Right lobe of liver (tissue), 6 donors: ENCODE data around the gene ALG14. TPM values are rescaled to one million over a fixed set of nuclear protein-coding genes. Genes with fewer than 3 reads are reported as not detected.

Experiments used
- ATAC-seq, 4 donors: fragments of 200-7000 bp; cut with Tn5 transposase; one replicate each; pipeline ENCODE4 v1.9.1; 2020; ENCODE audit warnings: mild to moderate bottlenecking in 4 of 4, moderate library complexity in 4 of 4
- DNase-seq, 3 donors: peaks; one replicate each; pipeline ENCODE4 v3.0.0-alpha.2; 2020
- H3K27ac ChIP-seq, 3 donors: fragments of 200-600 bp; one replicate each; pipeline ENCODE4 v1.8.0; 2022
- H3K27me3 ChIP-seq, 2 donors: fragments of 200-600 bp; one replicate each; pipeline ENCODE4 v1.8.0; 2022
- H3K36me3 ChIP-seq, 4 donors: fragments of 200-600 bp; sonication (generic) in 1 of 4; one replicate each; pipeline versions ENCODE4 v1.5.1 to v1.8.0; 2017 to 2022; ENCODE audit warnings: control low read depth in 1 of 4
- H3K4me1 ChIP-seq, 4 donors: fragments of 200-600 bp; sonication (generic) in 1 of 4; one replicate each; pipeline versions ENCODE4 v1.5.1 to v1.8.0; 2017 to 2022; ENCODE audit warnings: control low read depth in 1 of 4
- H3K4me3 ChIP-seq, 3 donors: fragments of 200-600 bp; one replicate each; pipeline ENCODE4 v1.8.0; 2022
- H3K9me3 ChIP-seq, 4 donors: fragments of 200-600 bp; sonication (generic) in 1 of 4; one replicate each; pipeline versions ENCODE4 v1.5.1 to v1.8.0; 2017 to 2022; ENCODE audit warnings: control low read depth in 1 of 4
- POLR2A ChIP-seq: fragments of 450-650 bp; IDR thresholded peaks from one replicate; pipeline ENCODE4 v1.6.1; 2017; ENCODE audit warnings: antibody characterized with exemption, mild to moderate bottlenecking
- WGBS: methylation state at CpG from one replicate; pipeline ENCODE4 v1.1.6; 2018; ENCODE audit warnings: low coverage, low lambda C conversion rate; ENCODE audit not compliant: insufficient coverage; ENCODE audit errors: missing lambda C conversion rate; 5-methylcytosine and 5-hydroxymethylcytosine counted together
- intact Hi-C, 2 donors: fragments of 100-400 bp; cut with DNase I; formaldehyde crosslinking; loops; one replicate each; pipeline versions ENCODE4 v1.11.2 to v1.14.1; 2022
- total RNA-seq, 6 experiments: library from RNA; depleted of rRNA in 2 of 6; stranded (reverse); fragments of >200 nt in 2 of 6; fragmentation: NEBNext Ultra II Directional in 3 of 6; extraction: Animal tissue kit (Norgen Biotek cat#: 25700) in 3 of 6; gene quantifications; one replicate each; pipeline versions ENCODE4 v1.1.0 to v1.2.4, GENCODE V29; 2016 to 2023
- TF ChIP-seq, protein P1 (sequence below), 4 donors: fragments of 200-600 bp in 3 of 4; fragments of 450-650 bp in 1 of 4; IDR thresholded peaks; one replicate each; pipeline versions ENCODE4 v1.5.1 to v1.8.0; 2016 to 2022; ENCODE audit warnings: antibody characterized with exemption in 4 of 4, mild to moderate bottlenecking in 2 of 4
- donor health status: DM: no; HTN: yes; CAD: no.
- donor health status: DM: no; HTN: no; CAD: no.
- donor health status: DM: no; HTN: no; CAD: no.
- donor health status: DM: no; HTN: yes; CAD: no.
- donor health status: DM: no; HTN: yes; CAD: no.

The ALG14 gene
- total RNA-seq, 6 experiments from 2014 or later: 1.5 to 8.3 (median 5.0) TPM

DNA sequence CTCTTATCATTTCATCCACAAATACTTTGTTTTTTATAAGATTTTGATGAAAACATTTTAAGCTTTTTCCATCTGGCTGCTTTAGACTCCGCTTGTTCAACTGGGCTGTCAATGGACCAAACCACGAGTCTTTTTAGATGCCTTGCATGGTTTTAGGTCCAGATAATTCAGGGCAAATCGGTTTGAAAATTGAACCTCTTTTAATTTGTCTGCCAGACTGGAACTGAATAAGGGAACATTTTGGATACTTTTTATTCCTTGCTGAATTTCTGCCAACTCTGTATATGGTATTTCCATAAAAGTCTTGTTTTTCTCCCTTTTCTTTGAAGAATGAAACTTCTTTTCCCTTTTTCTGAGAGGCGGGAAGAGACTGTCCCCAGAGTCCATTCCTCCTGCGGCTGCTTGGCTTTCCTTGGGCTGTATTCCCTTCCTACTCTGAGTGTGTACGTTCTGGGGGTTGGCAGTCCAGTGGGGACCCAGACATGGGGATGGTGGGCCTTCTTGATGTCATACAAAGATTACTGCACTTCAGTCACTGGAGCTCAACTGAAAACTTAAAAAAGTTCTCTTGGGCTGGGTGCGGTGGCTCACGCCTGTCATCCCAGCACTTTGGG lies 99.3 kb downstream of the ALG14 start:
- Histone ChIP-seq H3K27me3 (no peaks in the 10 kb centered on the region), H3K9me3 (no peaks in the 10 kb centered on the region), H3K36me3 (no peaks in the 10 kb centered on the region), H3K4me1 (no peaks in the 10 kb centered on the region), H3K4me3 (no peak overlapping the region), H3K27ac (peak overlapping the region; percentile 17 to 47 (median 29))
- no peak for TF ChIP-seq POLR2A
- TF ChIP-seq, protein P1, sequence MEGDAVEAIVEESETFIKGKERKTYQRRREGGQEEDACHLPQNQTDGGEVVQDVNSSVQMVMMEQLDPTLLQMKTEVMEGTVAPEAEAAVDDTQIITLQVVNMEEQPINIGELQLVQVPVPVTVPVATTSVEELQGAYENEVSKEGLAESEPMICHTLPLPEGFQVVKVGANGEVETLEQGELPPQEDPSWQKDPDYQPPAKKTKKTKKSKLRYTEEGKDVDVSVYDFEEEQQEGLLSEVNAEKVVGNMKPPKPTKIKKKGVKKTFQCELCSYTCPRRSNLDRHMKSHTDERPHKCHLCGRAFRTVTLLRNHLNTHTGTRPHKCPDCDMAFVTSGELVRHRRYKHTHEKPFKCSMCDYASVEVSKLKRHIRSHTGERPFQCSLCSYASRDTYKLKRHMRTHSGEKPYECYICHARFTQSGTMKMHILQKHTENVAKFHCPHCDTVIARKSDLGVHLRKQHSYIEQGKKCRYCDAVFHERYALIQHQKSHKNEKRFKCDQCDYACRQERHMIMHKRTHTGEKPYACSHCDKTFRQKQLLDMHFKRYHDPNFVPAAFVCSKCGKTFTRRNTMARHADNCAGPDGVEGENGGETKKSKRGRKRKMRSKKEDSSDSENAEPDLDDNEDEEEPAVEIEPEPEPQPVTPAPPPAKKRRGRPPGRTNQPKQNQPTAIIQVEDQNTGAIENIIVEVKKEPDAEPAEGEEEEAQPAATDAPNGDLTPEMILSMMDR (IDR thresholded peaks at IDR 0.05): no peak
- ATAC-seq (no peak), DNase-seq (no peak)
- 96% methylated on average over 8 of the region's 8 CpGs for WGBS
- intact Hi-C loops: no loop called here

DNA sequence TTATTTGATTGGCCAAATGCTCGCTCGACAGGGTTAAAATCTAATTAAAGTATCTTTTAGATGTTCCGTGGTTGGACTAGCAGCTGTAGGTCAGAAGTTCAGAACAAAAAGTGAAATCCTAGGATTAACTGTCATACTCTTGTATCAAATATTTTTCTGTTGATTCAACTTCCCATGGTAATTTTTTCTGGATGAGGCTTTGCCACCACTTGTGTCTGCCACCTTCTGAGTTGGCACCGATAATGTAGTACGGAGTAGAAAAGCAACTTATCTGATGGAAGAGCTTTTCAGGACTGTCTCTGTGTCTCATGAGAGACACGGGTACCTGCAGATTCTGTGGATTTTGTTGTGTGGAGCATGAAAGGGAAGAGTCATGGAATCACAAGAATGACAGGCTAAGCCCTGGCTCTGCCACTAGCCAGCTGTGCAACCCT lies 101.2 kb downstream of the ALG14 start:
- Histone ChIP-seq H3K27ac (peak overlapping the region in 2 of 3 donors; percentile 7 to 22), H3K4me1 (no peaks in the 10 kb centered on the region), H3K9me3 (no peaks in the 10 kb centered on the region), H3K4me3 (no peak overlapping the region), H3K27me3 (no peaks in the 10 kb centered on the region), H3K36me3 (no peaks in the 10 kb centered on the region)
- TF ChIP-seq, protein P1 (IDR thresholded peaks at IDR 0.05): no peak
- TF ChIP-seq POLR2A: no peak
- peak; percentile 30 to 60 (median 38) for ATAC-seq
- WGBS: 58% methylated on average over 6 of the region's 6 CpGs
- intact Hi-C loops: no loop called here
- DNase-seq: no peak

DNA sequence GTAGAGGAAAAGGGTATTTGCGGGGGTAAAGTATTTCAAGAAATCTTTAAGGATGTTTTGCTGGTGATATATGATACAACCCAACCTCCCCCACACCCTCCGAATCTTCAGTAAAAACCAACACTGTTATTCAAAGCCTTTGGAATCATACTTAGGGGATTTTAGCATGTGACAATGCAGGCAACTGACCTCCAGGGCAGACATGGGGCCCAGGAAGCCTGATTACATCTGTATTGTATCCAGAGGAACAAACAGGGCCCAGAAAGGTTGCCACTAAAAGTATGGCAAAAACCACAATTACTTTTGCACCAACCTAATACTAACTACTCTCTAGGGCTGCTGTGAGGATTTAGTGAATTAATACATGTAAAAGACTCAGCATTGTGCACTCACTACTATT lies 102.0 kb downstream of the ALG14 start:
- no peak for ATAC-seq
- no peak for DNase-seq
- TF ChIP-seq POLR2A: no peak
- TF ChIP-seq, protein P1 (IDR thresholded peaks at IDR 0.05): no peak
- H3K27ac ChIP-seq: no peak overlapping the region
- no peaks in the 10 kb centered on the region for H3K9me3 ChIP-seq
- H3K27me3 ChIP-seq: no peaks in the 10 kb centered on the region
- intact Hi-C loops: no loop called here
- WGBS: 93% methylated on average over 2 of the region's 2 CpGs
- H3K4me1 ChIP-seq: no peaks in the 10 kb centered on the region
- H3K4me3 ChIP-seq: no peak overlapping the region
- no peaks in the 10 kb centered on the region for H3K36me3 ChIP-seq

DNA sequence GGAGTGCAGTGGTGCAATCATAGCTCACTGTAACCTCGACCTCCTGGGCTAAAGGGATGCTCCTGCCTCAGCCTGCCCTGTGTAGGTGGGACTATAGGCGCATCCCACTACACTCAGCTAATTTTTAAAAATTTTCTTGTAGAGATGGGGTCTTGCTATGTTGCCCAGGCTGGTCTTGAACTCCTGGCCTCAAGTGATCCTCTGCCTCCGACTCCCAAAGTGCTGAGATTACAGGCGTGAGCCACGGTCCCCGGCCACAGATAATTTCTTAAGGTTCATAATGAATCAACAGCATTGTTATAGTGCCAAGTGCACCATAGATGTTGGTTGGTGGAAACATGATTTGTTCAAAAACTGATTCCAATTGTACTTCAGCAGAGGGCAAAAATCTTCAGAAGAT lies 103.6 kb downstream of the ALG14 start:
- Histone ChIP-seq H3K4me1 (no peaks in the 10 kb centered on the region), H3K9me3 (no peaks in the 10 kb centered on the region), H3K36me3 (no peaks in the 10 kb centered on the region), H3K4me3 (no peak overlapping the region), H3K27me3 (no peaks in the 10 kb centered on the region), H3K27ac (no peak overlapping the region)
- DNase-seq (no peak), ATAC-seq (no peak)
- WGBS: 95% methylated on average over 6 of the region's 6 CpGs
- intact Hi-C loops: no loop called here
- TF ChIP-seq, protein P1 (IDR thresholded peaks at IDR 0.05): no peak
- TF ChIP-seq POLR2A: no peak
